Measurements from ENCODE around the gene CRELD1.
"Not testable (repeated sequence)": the region's sequence is repeated elsewhere in the genome, so short reads cannot be mapped to it uniquely, and the experiment has no call there.

Gene CRELD1

GRCh38 chr3:9898467-9899241 lies 35.0 kb upstream of the CRELD1 start:
- DNase-seq, result no peak
- Histone ChIP-seq H3K9ac (ENCODE audit: low read length) (no peak overlapping the region), H4K91ac (ENCODE audit: low read depth, low read length) (no peak overlapping the region), H3K4me3 (ENCODE audit: low read depth, low read length) (no peak overlapping the region), H3K23ac (ENCODE audit: low read length) (no peak overlapping the region), H3K14ac (ENCODE audit: low read length) (no peak overlapping the region), H3K36me3 (ENCODE audit: control insufficient read depth in 1 of 2, insufficient read depth in 2 of 2, low read length in 2 of 2) (peaks cover 0 to 1% of the 10 kb centered on the region in 2 experiments), H3K27me3 (ENCODE audit: insufficient read depth, low read length) (no peaks in the 10 kb centered on the region), H3K79me2 (ENCODE audit: control insufficient read depth, insufficient read depth, low read length, poor library complexity) (peaks cover 3% of the 10 kb centered on the region), H3K9me3 (ENCODE audit: insufficient read depth, low read depth, low read length) (no peaks in the 10 kb centered on the region), H3K4me1 (ENCODE audit: control insufficient read depth in 1 of 2, insufficient read depth in 2 of 2, low read length in 2 of 2) (peaks cover 13 to 18% of the 10 kb centered on the region in 2 experiments), H3K79me1 (ENCODE audit: low read length) (peaks cover 4% of the 10 kb centered on the region), H4K8ac (ENCODE audit: low read depth, low read length) (no peak overlapping the region), H3K4ac (ENCODE audit: low read depth, low read length) (no peak overlapping the region), H3K27ac (ENCODE audit: low read depth, low read length) (no peak overlapping the region), H2AFZ (ENCODE audit: insufficient read depth, low read length, poor library complexity) (no peak overlapping the region), H2BK5ac (ENCODE audit: low read depth, low read length, poor library complexity) (no peak overlapping the region), H2AK5ac (ENCODE audit: low read length) (no peak overlapping the region), H3K18ac (ENCODE audit: low read length) (no peak overlapping the region), H4K12ac (ENCODE audit: low read depth, low read length) (no peak overlapping the region), H2BK120ac (ENCODE audit: insufficient read depth, low read length, poor library complexity) (no peak overlapping the region), H3K4me2 (ENCODE audit: low read length) (no peak overlapping the region), H2BK12ac (ENCODE audit: low read length) (no peak overlapping the region)
- no CpG with 5 or more reads among the region's 8 CpGs for WGBS (ENCODE audit: extremely low coverage, insufficient coverage, insufficient read length)

GRCh38 chr3:9899289-9899791 lies 34.3 kb upstream of the CRELD1 start:
- no CpG with 5 or more reads among the region's 3 CpGs for WGBS (ENCODE audit: extremely low coverage, insufficient coverage, insufficient read length)
- no peak overlapping the region for H2BK120ac ChIP-seq (ENCODE audit: insufficient read depth, low read length, poor library complexity)

GRCh38 chr3:9900965-9901415 lies 32.6 kb upstream of the CRELD1 start:
- not testable (repeated sequence) for H2BK120ac ChIP-seq (ENCODE audit: insufficient read depth, low read length, poor library complexity); H3K36me3 ChIP-seq (ENCODE audit: control insufficient read depth in 1 of 2, insufficient read depth in 2 of 2, low read length in 2 of 2); H4K12ac ChIP-seq (ENCODE audit: low read depth, low read length); H3K4me2 ChIP-seq (ENCODE audit: low read length); H2AK5ac ChIP-seq (ENCODE audit: low read length); H2AFZ ChIP-seq (ENCODE audit: insufficient read depth, low read length, poor library complexity); H3K9ac ChIP-seq (ENCODE audit: low read length); H3K79me1 ChIP-seq (ENCODE audit: low read length); H3K27ac ChIP-seq (ENCODE audit: low read depth, low read length); H3K23ac ChIP-seq (ENCODE audit: low read length); H3K27me3 ChIP-seq (ENCODE audit: insufficient read depth, low read length); H3K18ac ChIP-seq (ENCODE audit: low read length); H3K14ac ChIP-seq (ENCODE audit: low read length); H3K9me3 ChIP-seq (ENCODE audit: insufficient read depth, low read depth, low read length); H4K8ac ChIP-seq (ENCODE audit: low read depth, low read length); DNase-seq; H2BK12ac ChIP-seq (ENCODE audit: low read length); H4K91ac ChIP-seq (ENCODE audit: low read depth, low read length); H3K4ac ChIP-seq (ENCODE audit: low read depth, low read length); H3K79me2 ChIP-seq (ENCODE audit: control insufficient read depth, insufficient read depth, low read length, poor library complexity); H2BK5ac ChIP-seq (ENCODE audit: low read depth, low read length, poor library complexity); H3K4me3 ChIP-seq (ENCODE audit: low read depth, low read length)
- peaks cover 13 to 21% of the 10 kb centered on the region in 2 experiments for H3K4me1 ChIP-seq (ENCODE audit: control insufficient read depth in 1 of 2, insufficient read depth in 2 of 2, low read length in 2 of 2)
- no CpG with 5 or more reads among the region's 6 CpGs for WGBS (ENCODE audit: extremely low coverage, insufficient coverage, insufficient read length)

More at GRCh38 chr3:9899289-9899791, 34.3 kb upstream of the CRELD1 start:
- H3K27me3 ChIP-seq (ENCODE audit: insufficient read depth, low read length), result no peaks in the 10 kb centered on the region
- DNase-seq, result peak in 1 of 2 donors; percentile 59
- H3K9ac ChIP-seq (ENCODE audit: low read length), result no peak overlapping the region
- no peak overlapping the region for H2AK5ac ChIP-seq (ENCODE audit: low read length)
- no peak overlapping the region for H2BK12ac ChIP-seq (ENCODE audit: low read length)
- H3K4ac ChIP-seq (ENCODE audit: low read depth, low read length), result no peak overlapping the region
- H3K23ac ChIP-seq (ENCODE audit: low read length), result no peak overlapping the region
- no peak overlapping the region for H3K27ac ChIP-seq (ENCODE audit: low read depth, low read length)
- no peak overlapping the region for H2AFZ ChIP-seq (ENCODE audit: insufficient read depth, low read length, poor library complexity)
- H2BK5ac ChIP-seq (ENCODE audit: low read depth, low read length, poor library complexity), result no peak overlapping the region
- H3K18ac ChIP-seq (ENCODE audit: low read length), result no peak overlapping the region
- H3K79me1 ChIP-seq (ENCODE audit: low read length), result peaks cover 6% of the 10 kb centered on the region
- peaks cover 3% of the 10 kb centered on the region for H3K79me2 ChIP-seq (ENCODE audit: control insufficient read depth, insufficient read depth, low read length, poor library complexity)
- H3K4me3 ChIP-seq (ENCODE audit: low read depth, low read length), result no peak overlapping the region
- H4K8ac ChIP-seq (ENCODE audit: low read depth, low read length), result no peak overlapping the region
- H3K14ac ChIP-seq (ENCODE audit: low read length), result no peak overlapping the region
- no peak overlapping the region for H4K12ac ChIP-seq (ENCODE audit: low read depth, low read length)
- H4K91ac ChIP-seq (ENCODE audit: low read depth, low read length), result no peak overlapping the region
- no peaks in the 10 kb centered on the region for H3K9me3 ChIP-seq (ENCODE audit: insufficient read depth, low read depth, low read length)
- no peak overlapping the region for H3K4me2 ChIP-seq (ENCODE audit: low read length)
- H3K4me1 ChIP-seq (ENCODE audit: control insufficient read depth in 1 of 2, insufficient read depth in 2 of 2, low read length in 2 of 2), result peaks cover 13 to 21% of the 10 kb centered on the region in 2 experiments
- H3K36me3 ChIP-seq (ENCODE audit: control insufficient read depth in 1 of 2, insufficient read depth in 2 of 2, low read length in 2 of 2), result peaks cover 0 to 1% of the 10 kb centered on the region in 2 experiments

GRCh38 chr3:9901967-9902366 lies 31.7 kb upstream of the CRELD1 start:
- no peak overlapping the region for H3K18ac ChIP-seq (ENCODE audit: low read length)
- H2AK5ac ChIP-seq (ENCODE audit: low read length), result no peak overlapping the region
- H4K8ac ChIP-seq (ENCODE audit: low read depth, low read length), result no peak overlapping the region
- H3K27me3 ChIP-seq (ENCODE audit: insufficient read depth, low read length), result no peaks in the 10 kb centered on the region
- H4K12ac ChIP-seq (ENCODE audit: low read depth, low read length), result no peak overlapping the region
- H3K4me3 ChIP-seq (ENCODE audit: low read depth, low read length), result no peak overlapping the region
- H3K79me2 ChIP-seq (ENCODE audit: control insufficient read depth, insufficient read depth, low read length, poor library complexity), result peaks cover 3% of the 10 kb centered on the region
- H2AFZ ChIP-seq (ENCODE audit: insufficient read depth, low read length, poor library complexity), result no peak overlapping the region
- peak overlapping the region; percentile 45 for H4K91ac ChIP-seq (ENCODE audit: low read depth, low read length)
- no CpG with 5 or more reads among the region's 5 CpGs for WGBS (ENCODE audit: extremely low coverage, insufficient coverage, insufficient read length)
- no peak overlapping the region for H3K9ac ChIP-seq (ENCODE audit: low read length)
- H3K4ac ChIP-seq (ENCODE audit: low read depth, low read length), result no peak overlapping the region
- no peak for DNase-seq
- no peak overlapping the region for H2BK5ac ChIP-seq (ENCODE audit: low read depth, low read length, poor library complexity)
- no peak overlapping the region for H3K23ac ChIP-seq (ENCODE audit: low read length)
- peaks cover 13 to 21% of the 10 kb centered on the region in 2 experiments for H3K4me1 ChIP-seq (ENCODE audit: control insufficient read depth in 1 of 2, insufficient read depth in 2 of 2, low read length in 2 of 2)
- no peaks in the 10 kb centered on the region for H3K9me3 ChIP-seq (ENCODE audit: insufficient read depth, low read depth, low read length)
- no peak overlapping the region for H2BK12ac ChIP-seq (ENCODE audit: low read length)
- peaks cover 0 to 2% of the 10 kb centered on the region in 2 experiments for H3K36me3 ChIP-seq (ENCODE audit: control insufficient read depth in 1 of 2, insufficient read depth in 2 of 2, low read length in 2 of 2)
- no peak overlapping the region for H3K4me2 ChIP-seq (ENCODE audit: low read length)
- peaks cover 6% of the 10 kb centered on the region for H3K79me1 ChIP-seq (ENCODE audit: low read length)
- H2BK120ac ChIP-seq (ENCODE audit: insufficient read depth, low read length, poor library complexity), result no peak overlapping the region
- no peak overlapping the region for H3K27ac ChIP-seq (ENCODE audit: low read depth, low read length)
- H3K14ac ChIP-seq (ENCODE audit: low read length), result no peak overlapping the region
